ENCODE measurements around the gene POLA1. TPM values are rescaled to one million over a fixed set of nuclear protein-coding genes. Genes with fewer than 3 reads are reported as not detected.

Gene POLA1
- polyA plus RNA-seq, 1 donor from 2014 or later = 5.8 TPM

DNA sequence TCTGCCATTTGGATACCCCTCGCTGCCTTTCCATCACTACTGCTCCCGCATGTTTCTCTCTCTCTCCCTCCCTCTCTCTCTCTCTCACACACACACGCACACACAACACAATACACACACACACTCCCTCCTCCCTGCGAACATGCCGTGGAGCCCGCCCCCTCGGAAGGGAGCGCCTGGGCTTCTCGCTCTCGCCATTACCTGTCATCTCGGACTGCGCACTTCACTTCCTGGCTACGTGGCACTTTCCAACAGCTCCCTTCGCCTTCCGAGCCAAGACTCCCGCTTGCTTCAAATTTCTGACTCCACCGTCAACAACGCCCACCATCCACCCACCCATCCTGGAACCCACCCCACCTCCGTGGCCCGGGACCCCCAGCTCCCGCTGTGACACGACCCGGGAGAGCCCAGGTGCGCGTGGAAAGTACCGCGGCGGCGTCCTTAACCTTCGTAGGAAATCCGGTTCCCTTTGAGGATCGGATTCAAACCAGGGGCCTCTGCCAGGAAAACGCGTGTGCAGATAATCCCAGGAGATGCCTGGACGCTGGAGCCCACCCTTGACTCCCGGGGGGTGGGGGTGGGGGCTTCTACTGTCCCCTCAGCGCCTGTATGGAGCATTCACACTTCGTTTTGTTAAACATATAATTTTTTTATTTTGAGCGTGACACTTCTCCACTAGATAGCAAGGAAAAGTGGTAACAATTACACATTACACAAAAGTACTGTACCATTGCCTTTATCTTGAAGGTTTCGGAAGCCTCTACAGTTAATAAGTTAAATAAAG is 309.5 kb downstream of the POLA1 start:
- TF ChIP-seq MXI1 (conservative IDR thresholded peaks at IDR 0.05; ENCODE audit: poor library complexity, severe bottlenecking) (peak; percentile 26), SMC3 (conservative IDR thresholded peaks at IDR 0.05; ENCODE audit: poor library complexity) (peak; percentile 20), RAD21 (conservative IDR thresholded peaks at IDR 0.05) (peak; percentile 11), TAF1 (IDR thresholded peaks at IDR 0.05; ENCODE audit: low read depth) (no peak), EZH2 (IDR thresholded peaks at IDR 0.05; ENCODE audit: borderline replicate concordance, insufficient read depth, low read length, poor library complexity, severe bottlenecking) (no peak), EP300 (conservative IDR thresholded peaks at IDR 0.05; ENCODE audit: poor library complexity, severe bottlenecking) (peak; percentile 51), POLR2AphosphoS5 (IDR thresholded peaks at IDR 0.05) (peak; percentile 60)
- TF ChIP-seq, protein P1, sequence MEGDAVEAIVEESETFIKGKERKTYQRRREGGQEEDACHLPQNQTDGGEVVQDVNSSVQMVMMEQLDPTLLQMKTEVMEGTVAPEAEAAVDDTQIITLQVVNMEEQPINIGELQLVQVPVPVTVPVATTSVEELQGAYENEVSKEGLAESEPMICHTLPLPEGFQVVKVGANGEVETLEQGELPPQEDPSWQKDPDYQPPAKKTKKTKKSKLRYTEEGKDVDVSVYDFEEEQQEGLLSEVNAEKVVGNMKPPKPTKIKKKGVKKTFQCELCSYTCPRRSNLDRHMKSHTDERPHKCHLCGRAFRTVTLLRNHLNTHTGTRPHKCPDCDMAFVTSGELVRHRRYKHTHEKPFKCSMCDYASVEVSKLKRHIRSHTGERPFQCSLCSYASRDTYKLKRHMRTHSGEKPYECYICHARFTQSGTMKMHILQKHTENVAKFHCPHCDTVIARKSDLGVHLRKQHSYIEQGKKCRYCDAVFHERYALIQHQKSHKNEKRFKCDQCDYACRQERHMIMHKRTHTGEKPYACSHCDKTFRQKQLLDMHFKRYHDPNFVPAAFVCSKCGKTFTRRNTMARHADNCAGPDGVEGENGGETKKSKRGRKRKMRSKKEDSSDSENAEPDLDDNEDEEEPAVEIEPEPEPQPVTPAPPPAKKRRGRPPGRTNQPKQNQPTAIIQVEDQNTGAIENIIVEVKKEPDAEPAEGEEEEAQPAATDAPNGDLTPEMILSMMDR (IDR thresholded peaks at IDR 0.05; ENCODE audit: poor library complexity, severe bottlenecking) = no peak
- TF ChIP-seq, protein P2, sequence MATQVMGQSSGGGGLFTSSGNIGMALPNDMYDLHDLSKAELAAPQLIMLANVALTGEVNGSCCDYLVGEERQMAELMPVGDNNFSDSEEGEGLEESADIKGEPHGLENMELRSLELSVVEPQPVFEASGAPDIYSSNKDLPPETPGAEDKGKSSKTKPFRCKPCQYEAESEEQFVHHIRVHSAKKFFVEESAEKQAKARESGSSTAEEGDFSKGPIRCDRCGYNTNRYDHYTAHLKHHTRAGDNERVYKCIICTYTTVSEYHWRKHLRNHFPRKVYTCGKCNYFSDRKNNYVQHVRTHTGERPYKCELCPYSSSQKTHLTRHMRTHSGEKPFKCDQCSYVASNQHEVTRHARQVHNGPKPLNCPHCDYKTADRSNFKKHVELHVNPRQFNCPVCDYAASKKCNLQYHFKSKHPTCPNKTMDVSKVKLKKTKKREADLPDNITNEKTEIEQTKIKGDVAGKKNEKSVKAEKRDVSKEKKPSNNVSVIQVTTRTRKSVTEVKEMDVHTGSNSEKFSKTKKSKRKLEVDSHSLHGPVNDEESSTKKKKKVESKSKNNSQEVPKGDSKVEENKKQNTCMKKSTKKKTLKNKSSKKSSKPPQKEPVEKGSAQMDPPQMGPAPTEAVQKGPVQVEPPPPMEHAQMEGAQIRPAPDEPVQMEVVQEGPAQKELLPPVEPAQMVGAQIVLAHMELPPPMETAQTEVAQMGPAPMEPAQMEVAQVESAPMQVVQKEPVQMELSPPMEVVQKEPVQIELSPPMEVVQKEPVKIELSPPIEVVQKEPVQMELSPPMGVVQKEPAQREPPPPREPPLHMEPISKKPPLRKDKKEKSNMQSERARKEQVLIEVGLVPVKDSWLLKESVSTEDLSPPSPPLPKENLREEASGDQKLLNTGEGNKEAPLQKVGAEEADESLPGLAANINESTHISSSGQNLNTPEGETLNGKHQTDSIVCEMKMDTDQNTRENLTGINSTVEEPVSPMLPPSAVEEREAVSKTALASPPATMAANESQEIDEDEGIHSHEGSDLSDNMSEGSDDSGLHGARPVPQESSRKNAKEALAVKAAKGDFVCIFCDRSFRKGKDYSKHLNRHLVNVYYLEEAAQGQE (IDR thresholded peaks at IDR 0.05; ENCODE audit: borderline replicate concordance) = no peak
- Histone ChIP-seq H3K79me2 (replicated peaks; ENCODE audit: insufficient read depth, low read length) (peaks cover 23% of the 10 kb centered on the region), H3K27me3 (ENCODE audit: insufficient read depth, low read depth, low read length) (no peaks in the 10 kb centered on the region), H2AFZ (ENCODE audit: low read depth, low read length) (no peak overlapping the region), H3K9me2 (ENCODE audit: insufficient read depth, low read length) (no peaks in the 10 kb centered on the region), H3K4me3 (ENCODE audit: low read length) (peak overlapping the region; percentile 83), H3F3A (ENCODE audit: insufficient read depth, low read length, poor library complexity, severe bottlenecking) (no peaks in the 10 kb centered on the region), H3K4me2 (ENCODE audit: low read length) (peak overlapping the region; percentile 19), H4K20me1 (ENCODE audit: insufficient read depth) (no peaks in the 10 kb centered on the region), H3K9me3 (ENCODE audit: low read length) (no peaks in the 10 kb centered on the region), H3K36me3 (ENCODE audit: insufficient read depth, low read length) (no peaks in the 10 kb centered on the region), H3K27ac (ENCODE audit: low read length) (peak overlapping the region; percentile 75), H3K9ac (ENCODE audit: low read length) (peak overlapping the region; percentile 68)

DNA sequence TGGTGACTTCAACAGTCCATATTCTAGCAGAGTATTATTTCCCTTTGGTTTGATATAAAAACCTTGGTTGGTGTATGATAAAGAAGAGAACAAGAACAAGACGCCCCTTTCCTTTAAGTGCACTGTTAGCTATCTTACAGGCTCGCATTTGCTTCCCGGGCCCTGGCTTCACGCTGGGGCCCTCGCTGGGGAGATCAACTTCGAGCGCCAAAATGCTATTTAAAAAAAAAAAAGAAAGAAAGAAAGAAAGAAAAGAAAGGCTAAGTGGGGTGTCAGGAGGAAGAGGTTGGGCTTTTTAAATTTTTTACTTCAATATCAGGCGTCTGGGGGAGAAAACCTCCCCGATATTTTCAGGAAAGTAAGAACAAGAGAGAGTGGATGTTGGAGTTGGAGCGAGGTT is 310.3 kb downstream of the POLA1 start:
- no peaks in the 10 kb centered on the region for H3K9me3 ChIP-seq (ENCODE audit: low read length)
- no peaks in the 10 kb centered on the region for H3K36me3 ChIP-seq (ENCODE audit: insufficient read depth, low read length)
- peak overlapping the region; percentile 68 for H3K9ac ChIP-seq (ENCODE audit: low read length)
- H3K4me3 ChIP-seq (ENCODE audit: low read length) = peak overlapping the region; percentile 83
- peaks cover 31% of the 10 kb centered on the region for H3K79me2 ChIP-seq (replicated peaks; ENCODE audit: insufficient read depth, low read length)
- peak overlapping the region; percentile 19 for H3K4me2 ChIP-seq (ENCODE audit: low read length)
- TF ChIP-seq, protein P2 (IDR thresholded peaks at IDR 0.05; ENCODE audit: borderline replicate concordance) = no peak
- TF ChIP-seq POLR2AphosphoS5 (IDR thresholded peaks at IDR 0.05) = no peak
- no peak for TF ChIP-seq RAD21 (conservative IDR thresholded peaks at IDR 0.05)
- TF ChIP-seq EZH2 (IDR thresholded peaks at IDR 0.05; ENCODE audit: borderline replicate concordance, insufficient read depth, low read length, poor library complexity, severe bottlenecking) = no peak
- no peak for TF ChIP-seq TAF1 (IDR thresholded peaks at IDR 0.05; ENCODE audit: low read depth)
- TF ChIP-seq EP300 (conservative IDR thresholded peaks at IDR 0.05; ENCODE audit: poor library complexity, severe bottlenecking) = no peak
- TF ChIP-seq MXI1 (conservative IDR thresholded peaks at IDR 0.05; ENCODE audit: poor library complexity, severe bottlenecking) = no peak
- TF ChIP-seq, protein P1 (IDR thresholded peaks at IDR 0.05; ENCODE audit: poor library complexity, severe bottlenecking) = no peak
- TF ChIP-seq SMC3 (conservative IDR thresholded peaks at IDR 0.05; ENCODE audit: poor library complexity) = no peak
- H2AFZ ChIP-seq (ENCODE audit: low read depth, low read length) = no peak overlapping the region
- no peaks in the 10 kb centered on the region for H3F3A ChIP-seq (ENCODE audit: insufficient read depth, low read length, poor library complexity, severe bottlenecking)
- H4K20me1 ChIP-seq (ENCODE audit: insufficient read depth) = no peaks in the 10 kb centered on the region
- H3K27ac ChIP-seq (ENCODE audit: low read length) = peak overlapping the region; percentile 75
- H3K9me2 ChIP-seq (ENCODE audit: insufficient read depth, low read length) = no peaks in the 10 kb centered on the region
- H3K27me3 ChIP-seq (ENCODE audit: insufficient read depth, low read depth, low read length) = no peaks in the 10 kb centered on the region
